Raji (cell line): ENCODE results near the gene SMARCAL1.

ENCODE experiments used
- POLR2A ChIP-seq: IDR thresholded peaks from 2 replicates; pipeline ENCODE4 v1.6.1; 2011; ENCODE audit warnings: low read depth, low read length, control low read depth; ENCODE audit not compliant: insufficient read depth

The SMARCAL1 gene

DNA sequence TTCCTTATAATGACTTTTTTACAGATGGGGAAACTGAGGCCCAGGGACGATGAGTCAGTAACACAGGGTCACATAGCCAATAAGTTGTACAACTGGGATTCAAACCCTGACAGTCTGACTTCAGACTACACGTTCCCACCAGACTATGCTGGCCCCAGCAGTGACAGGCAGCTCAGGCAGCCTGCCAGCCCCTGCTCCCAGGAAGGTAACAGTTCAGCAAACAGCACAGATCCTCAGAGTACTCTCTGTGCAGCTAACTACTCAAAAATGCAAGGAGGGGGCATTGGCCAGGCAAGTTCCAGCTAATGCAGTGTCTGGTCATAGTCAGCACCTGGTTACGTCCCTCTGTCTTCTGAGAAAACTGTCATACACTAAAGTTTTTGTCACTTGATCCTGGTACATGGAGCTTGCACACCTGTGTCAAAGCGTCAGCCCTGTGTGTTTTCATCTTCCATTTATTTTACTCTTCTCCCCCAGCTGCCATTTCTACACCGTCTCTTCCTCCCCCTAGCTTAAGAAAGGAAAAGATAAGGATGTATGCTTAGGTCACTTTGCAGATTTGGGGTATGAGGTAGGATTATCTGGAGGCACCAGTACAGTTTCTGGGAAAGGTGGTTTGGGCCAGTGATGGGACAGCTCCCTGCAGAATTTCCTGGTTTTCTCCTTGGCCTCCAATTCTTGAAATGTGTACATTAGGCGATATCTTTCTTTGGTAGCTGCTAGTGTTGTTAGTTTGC lies 4.5 kb downstream of the SMARCAL1 start:
- no peak for TF ChIP-seq POLR2A

GRCh38 chr2:216418981-216419380 lies 6.7 kb downstream of the SMARCAL1 start:
- TF ChIP-seq POLR2A, result no peak

DNA sequence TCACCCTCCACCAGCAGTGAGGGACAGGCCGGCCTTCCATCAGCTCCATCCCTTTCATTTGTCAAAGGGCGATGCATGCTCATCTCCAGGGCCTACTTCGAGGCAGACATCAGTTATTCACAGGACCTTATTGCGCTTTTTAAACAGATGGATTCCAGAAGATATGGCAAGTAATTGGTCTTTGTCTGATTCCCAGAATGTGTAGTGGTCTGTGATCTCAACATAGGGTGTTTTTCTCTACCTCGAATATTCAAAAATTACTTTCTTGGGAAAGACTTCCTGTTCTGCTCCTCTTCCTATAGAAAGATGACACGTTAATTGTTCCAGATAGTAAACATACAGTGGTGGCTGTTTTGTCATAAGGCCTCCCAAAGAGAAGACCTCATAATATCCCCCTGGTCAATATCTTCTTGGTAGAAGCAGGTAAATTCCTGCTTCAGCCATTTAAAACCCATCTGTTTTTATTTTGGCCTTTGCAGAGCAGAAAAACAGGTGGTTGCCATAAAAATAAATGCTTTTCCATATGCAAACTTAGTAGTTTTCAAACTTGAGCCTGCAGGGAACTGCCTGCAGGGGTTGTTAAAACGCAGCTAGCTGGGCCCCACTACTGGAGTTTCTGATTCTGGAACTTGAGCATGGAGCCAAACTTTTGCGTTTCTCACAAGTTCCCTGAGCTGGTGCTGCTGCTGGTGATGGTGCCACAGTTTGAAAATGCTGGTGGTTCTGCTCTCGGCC lies 8.2 kb downstream of the SMARCAL1 start:
- TF ChIP-seq POLR2A, result no peak

- TF ChIP-seq POLR2A, result no peak
Measured at GRCh38 chr2:216423071-216423470, 10.8 kb downstream of the SMARCAL1 start.

DNA sequence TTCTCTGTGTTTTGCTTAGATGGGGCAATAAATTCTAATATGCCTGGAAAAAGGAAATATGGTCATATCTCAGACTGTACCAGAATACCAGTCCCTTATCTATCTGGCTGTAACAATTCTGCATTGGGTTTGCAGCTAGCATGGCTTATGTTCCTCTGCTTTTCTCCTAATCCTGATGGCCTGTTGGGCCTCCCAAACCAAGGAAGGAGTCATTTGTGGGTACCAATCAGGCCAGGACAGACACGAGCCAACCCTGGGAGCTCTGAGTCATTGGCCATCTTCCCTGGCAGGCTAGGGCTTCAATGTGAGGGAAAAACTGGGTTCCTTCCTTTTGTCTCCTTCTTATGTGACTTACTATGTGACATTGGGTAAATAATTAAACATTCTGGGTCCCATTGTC lies 12.0 kb downstream of the SMARCAL1 start:
- no peak for TF ChIP-seq POLR2A

DNA sequence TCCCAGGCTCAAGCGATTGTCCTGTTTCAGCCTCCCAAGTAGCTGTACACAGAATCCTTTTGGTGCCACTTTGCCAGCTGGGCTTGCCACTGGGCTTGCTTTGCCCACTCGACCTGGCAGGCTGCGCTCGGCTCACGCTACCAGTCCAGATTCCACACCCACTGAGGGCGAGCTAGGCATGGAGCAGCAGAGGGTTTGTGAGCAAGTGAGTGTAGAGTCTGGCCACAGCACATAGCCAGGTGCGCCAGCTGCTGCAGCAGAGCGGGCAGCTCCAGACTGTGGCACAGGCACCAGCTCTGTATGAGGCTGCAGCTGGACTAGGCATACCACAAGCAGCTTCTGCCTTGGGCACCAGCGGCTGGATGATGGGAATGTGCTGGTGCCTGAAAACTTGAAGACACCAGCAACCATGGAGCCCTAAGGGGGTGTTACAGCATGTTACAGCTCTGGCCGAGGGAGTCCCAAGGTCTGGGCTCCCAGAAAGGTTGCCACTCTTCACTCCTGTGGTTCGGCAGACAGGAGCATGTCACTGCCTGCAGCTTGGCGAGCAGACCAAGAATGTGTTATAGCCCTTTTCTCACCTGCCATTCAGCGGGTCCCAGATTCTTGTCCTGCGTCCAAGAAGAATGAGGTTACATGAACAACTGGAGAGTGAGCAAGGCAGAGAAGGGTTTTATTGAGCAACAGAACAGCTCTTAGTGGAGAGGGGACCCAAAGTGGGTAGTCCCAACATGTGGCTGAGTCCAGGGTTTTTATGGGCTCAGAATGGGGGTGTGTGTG lies 12.9 kb downstream of the SMARCAL1 start:
- TF ChIP-seq POLR2A, result no peak

DNA sequence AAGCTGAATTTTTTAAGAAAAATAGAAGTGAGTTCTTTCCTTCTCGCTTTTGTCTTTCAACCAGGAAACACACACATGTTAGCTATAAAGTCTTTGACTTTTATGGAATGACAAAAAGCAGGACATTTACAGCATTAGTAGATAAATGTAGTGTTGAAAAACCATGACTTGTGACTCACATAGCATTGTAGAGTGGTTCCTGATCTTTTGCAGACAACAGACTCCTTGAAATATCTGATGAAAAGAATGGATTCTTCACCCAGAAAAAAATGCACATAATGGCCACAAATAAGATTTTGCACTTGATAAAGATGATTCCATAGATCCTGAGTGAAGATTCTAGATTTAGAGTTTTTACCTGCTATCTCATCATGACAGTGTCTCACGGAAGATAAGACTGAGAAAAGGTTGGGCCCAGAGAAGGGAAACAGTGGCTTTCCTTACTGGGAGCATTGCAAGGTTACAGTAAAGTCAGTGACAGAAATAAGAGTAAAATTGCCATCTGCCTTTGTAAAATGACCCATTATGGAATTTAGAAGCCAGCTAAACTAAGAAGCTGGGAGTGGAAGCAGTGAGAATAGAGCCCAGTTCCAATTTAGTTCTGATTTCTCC lies 14.0 kb downstream of the SMARCAL1 start:
- no peak for TF ChIP-seq POLR2A

DNA sequence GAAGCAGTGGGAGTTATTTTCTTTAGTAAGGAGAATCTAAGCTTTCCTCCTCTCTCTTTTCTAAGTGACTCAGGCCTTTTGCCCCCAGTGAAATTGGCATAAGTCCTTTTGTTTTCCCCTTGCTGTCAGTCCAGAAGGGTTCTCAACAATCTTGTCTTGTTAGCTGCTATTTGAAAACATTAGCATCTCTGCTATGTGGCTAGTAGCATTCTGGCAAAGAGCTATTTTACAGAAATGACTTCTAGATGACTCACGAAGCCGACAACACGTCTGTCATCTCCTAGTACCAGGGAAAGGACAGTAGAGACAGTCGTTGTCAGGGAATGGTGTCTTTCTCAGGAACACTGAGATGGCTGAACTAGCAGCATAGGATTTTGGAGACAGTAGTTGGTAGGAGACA lies 14.7 kb downstream of the SMARCAL1 start:
- no peak for TF ChIP-seq POLR2A

- TF ChIP-seq POLR2A, result no peak
Measured at GRCh38 chr2:216428618-216429350, 16.5 kb downstream of the SMARCAL1 start.

- no peak for TF ChIP-seq POLR2A
Measured at GRCh38 chr2:216429428-216429827, 17.1 kb downstream of the SMARCAL1 start.

DNA sequence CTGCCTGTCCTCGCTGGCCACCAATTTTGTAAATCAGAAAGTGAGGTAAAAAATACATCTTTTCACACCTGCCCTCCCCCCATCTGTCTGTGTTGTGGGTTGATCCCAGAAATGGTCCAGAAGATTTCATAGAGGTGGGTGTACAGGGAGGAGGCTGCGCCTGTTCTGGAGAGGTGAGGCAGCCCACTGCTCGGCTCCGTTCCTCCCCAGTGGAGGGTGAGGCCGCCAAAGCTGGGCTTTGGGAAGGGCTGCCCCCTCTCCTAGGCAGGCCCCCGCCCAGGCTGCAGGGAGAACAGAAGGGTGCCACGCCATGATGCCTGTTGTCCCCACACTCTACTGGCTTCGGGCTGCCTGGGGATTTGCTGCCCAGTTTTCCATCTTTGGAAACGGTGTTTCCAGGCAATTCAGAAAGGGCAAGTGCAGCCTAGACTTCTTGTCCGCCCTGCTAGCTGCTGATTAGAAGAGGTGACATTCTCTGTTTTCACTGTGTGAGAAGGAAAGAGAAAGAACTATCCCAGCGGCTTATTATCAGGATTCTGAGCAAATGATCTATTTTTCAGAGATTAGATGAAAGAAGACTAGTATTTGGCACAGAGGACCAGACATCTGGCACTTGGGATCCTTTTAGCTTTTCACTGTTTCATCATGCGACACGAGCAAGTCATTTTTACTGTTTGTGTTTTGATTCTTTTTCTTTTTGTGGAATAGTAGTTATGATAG lies 18.7 kb downstream of the SMARCAL1 start:
- TF ChIP-seq POLR2A, result no peak

DNA sequence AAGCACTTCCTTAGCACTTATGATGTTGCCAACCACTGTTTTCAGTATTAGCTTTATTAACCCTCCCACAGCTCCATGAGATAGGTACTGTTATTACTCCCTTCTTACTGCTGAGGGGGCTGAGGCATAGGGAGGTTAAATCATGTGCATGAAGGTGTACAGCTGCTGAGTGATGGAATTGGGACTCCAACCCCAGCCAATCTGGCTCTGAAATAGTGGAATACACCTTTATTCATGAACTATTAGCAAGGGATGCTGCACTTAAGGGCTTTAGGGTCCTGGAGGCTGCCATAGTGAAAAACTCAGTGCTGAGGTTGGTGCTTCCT lies 19.2 kb downstream of the SMARCAL1 start:
- TF ChIP-seq POLR2A, result no peak

- no peak for TF ChIP-seq POLR2A
Measured at GRCh38 chr2:216436383-216436782, 24.1 kb downstream of the SMARCAL1 start.

DNA sequence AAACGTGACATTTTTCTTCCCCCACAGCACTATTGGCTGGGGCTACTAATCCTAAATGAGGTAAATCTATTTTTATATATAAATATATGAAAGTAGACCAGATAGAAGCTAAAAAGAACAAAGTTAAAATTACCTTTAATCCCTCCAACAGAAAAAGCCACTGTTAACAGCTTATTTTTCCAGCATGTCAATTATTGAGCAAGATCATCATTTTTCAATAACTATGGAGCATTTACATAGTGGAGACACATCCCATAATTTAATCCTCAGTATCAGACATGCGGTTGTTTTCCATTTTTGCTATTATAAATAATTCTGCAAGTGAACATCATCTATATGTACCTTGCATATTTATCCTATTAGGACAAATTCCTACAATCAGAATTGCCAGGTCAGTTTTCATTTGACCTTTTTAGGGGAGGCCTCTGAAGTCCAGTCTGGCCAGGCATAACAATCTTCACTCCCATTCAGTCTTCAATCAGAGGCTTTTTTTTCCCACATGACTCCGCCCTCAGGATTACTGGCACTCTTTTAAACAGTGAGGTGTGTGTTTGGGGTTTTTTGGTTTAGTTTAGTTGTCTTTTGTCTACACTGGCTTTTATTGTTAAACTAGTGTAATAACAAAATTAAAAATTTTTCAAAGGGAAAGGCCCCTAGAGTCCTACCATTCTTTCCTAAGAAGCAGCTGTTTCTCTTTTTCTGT lies 29.2 kb downstream of the SMARCAL1 start:
- no peak for TF ChIP-seq POLR2A
